Measurements from ENCODE around the gene CDS2.

Gene CDS2

DNA sequence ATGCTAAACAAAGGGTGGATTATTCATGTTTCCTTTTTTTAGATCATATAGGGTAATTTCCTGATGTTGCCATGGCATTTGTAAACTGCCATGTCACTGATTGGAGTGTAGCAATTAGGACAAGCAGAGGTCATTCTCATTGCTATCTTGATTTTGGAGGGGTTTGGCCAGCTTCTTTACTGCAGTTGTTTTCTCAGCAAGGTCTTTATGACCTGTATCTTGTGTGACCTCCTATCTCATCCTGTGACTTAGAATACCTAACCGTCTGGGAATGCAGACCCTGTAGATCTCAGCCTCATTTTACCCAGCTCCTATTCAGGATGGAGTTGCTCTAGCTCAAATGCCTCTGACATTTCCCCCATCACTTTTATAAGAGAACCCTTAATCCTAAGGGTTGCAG is 53.6 kb downstream of the CDS2 start:
- Histone ChIP-seq H3K4me3 (ENCODE audit: insufficient read depth, low read length, poor library complexity, severe bottlenecking) (no peak overlapping the region), H3K9me3 (ENCODE audit: insufficient read depth, low read length) (no peaks in the 10 kb centered on the region), H3K4me2 (ENCODE audit: low read depth, low read length, poor library complexity, severe bottlenecking) (no peak overlapping the region), H3F3A (ENCODE audit: insufficient read depth) (no peaks in the 10 kb centered on the region), H3K79me2 (ENCODE audit: insufficient read depth, low read length) (no peaks in the 10 kb centered on the region), H3K9ac (ENCODE audit: low read length) (no peak overlapping the region), H2AFZ (ENCODE audit: low read depth, low read length, severe bottlenecking) (no peak overlapping the region), H3K27me3 (ENCODE audit: low read length) (no peaks in the 10 kb centered on the region), H3K9me2 (replicated peaks; ENCODE audit: insufficient read depth, low read length) (no peaks in the 10 kb centered on the region), H3K36me3 (ENCODE audit: low read length) (peaks cover 7% of the 10 kb centered on the region; the same call in 1 of the 2 replicates), H3K27ac (ENCODE audit: low read depth, low read length) (no peak overlapping the region), H4K20me1 (ENCODE audit: low read depth, low read length) (no peaks in the 10 kb centered on the region)
- no peak for TF ChIP-seq EZH2phosphoT487 (conservative IDR thresholded peaks at IDR 0.05; ENCODE audit: low read length)
- TF ChIP-seq CTCF (IDR thresholded peaks at IDR 0.05; ENCODE audit: insufficient read depth, low read length, poor library complexity, severe bottlenecking): no peak

DNA sequence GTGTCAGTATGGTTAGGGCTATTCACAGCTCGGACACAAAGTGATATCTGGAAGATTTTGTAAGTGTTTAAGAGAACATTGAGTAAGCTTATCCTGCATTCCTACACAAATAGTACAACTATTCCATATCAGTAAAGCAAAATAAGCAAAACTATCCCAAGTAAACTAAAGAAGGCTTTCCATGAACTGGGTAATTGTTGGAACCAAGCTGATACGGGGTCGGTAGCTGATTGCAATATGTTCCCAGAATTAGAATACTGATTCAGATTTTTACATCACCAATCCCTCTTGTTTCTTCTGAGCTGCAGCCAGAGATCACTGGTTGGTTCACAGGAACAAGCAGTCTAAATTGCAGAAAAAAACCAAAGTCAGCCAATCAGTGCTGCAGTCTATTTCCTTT is 54.1 kb downstream of the CDS2 start:
- H3F3A ChIP-seq (ENCODE audit: insufficient read depth): no peaks in the 10 kb centered on the region
- no peaks in the 10 kb centered on the region for H3K79me2 ChIP-seq (ENCODE audit: insufficient read depth, low read length)
- no peak overlapping the region for H3K27ac ChIP-seq (ENCODE audit: low read depth, low read length)
- no peaks in the 10 kb centered on the region for H3K27me3 ChIP-seq (ENCODE audit: low read length)
- no peak overlapping the region for H3K4me3 ChIP-seq (ENCODE audit: insufficient read depth, low read length, poor library complexity, severe bottlenecking)
- H3K36me3 ChIP-seq (ENCODE audit: low read length): peaks cover 7% of the 10 kb centered on the region; the same call in 1 of the 2 replicates
- TF ChIP-seq CTCF (IDR thresholded peaks at IDR 0.05; ENCODE audit: insufficient read depth, low read length, poor library complexity, severe bottlenecking): no peak
- no peak for TF ChIP-seq EZH2phosphoT487 (conservative IDR thresholded peaks at IDR 0.05; ENCODE audit: low read length)
- H3K9me3 ChIP-seq (ENCODE audit: insufficient read depth, low read length): no peaks in the 10 kb centered on the region
- no peak overlapping the region for H3K9ac ChIP-seq (ENCODE audit: low read length)
- H4K20me1 ChIP-seq (ENCODE audit: low read depth, low read length): no peaks in the 10 kb centered on the region
- H3K4me2 ChIP-seq (ENCODE audit: low read depth, low read length, poor library complexity, severe bottlenecking): no peak overlapping the region
- no peaks in the 10 kb centered on the region for H3K9me2 ChIP-seq (replicated peaks; ENCODE audit: insufficient read depth, low read length)
- H2AFZ ChIP-seq (ENCODE audit: low read depth, low read length, severe bottlenecking): no peak overlapping the region

- no peak for TF ChIP-seq EZH2phosphoT487 (conservative IDR thresholded peaks at IDR 0.05; ENCODE audit: low read length)
- TF ChIP-seq CTCF (IDR thresholded peaks at IDR 0.05; ENCODE audit: insufficient read depth, low read length, poor library complexity, severe bottlenecking): no peak
- H3F3A ChIP-seq (ENCODE audit: insufficient read depth): no peaks in the 10 kb centered on the region
- no peaks in the 10 kb centered on the region for H3K9me3 ChIP-seq (ENCODE audit: insufficient read depth, low read length)
- no peak overlapping the region for H3K4me2 ChIP-seq (ENCODE audit: low read depth, low read length, poor library complexity, severe bottlenecking)
- no peak overlapping the region for H2AFZ ChIP-seq (ENCODE audit: low read depth, low read length, severe bottlenecking)
- H3K4me3 ChIP-seq (ENCODE audit: insufficient read depth, low read length, poor library complexity, severe bottlenecking): no peak overlapping the region
- H4K20me1 ChIP-seq (ENCODE audit: low read depth, low read length): no peaks in the 10 kb centered on the region
- H3K27me3 ChIP-seq (ENCODE audit: low read length): no peaks in the 10 kb centered on the region
- H3K9me2 ChIP-seq (replicated peaks; ENCODE audit: insufficient read depth, low read length): no peaks in the 10 kb centered on the region
- H3K79me2 ChIP-seq (ENCODE audit: insufficient read depth, low read length): no peaks in the 10 kb centered on the region
- H3K36me3 ChIP-seq (ENCODE audit: low read length): peaks cover 7% of the 10 kb centered on the region; the same call in 1 of the 2 replicates
- H3K9ac ChIP-seq (ENCODE audit: low read length): no peak overlapping the region
- no peak overlapping the region for H3K27ac ChIP-seq (ENCODE audit: low read depth, low read length)
These were observed 54.7 kb downstream of the CDS2 start for GRCh38 chr20:5181492-5181891.
